Stimulated activated CD4-positive, alpha-beta T cell treated with anti-CD3 and anti-CD28 coated beads, Interleukin-15, amount 100 ng/mL, for 1 hour (primary cell): ENCODE results near the gene FASTK.

Source experiments
- DNase-seq, 2 donors: peaks; one replicate each; pipeline ENCODE4 v3.0.0-alpha.2; 2020; ENCODE audit warnings: low read depth in 1 of 2, low spot score in 1 of 2

FASTK gene

GRCh38 chr7:151118108-151119054 is 37.8 kb upstream of the FASTK start:
- DNase-seq: no peak

- DNase-seq: peak in 1 of 2 donors; percentile 35
Measured at GRCh38 chr7:151117565-151117964, 37.0 kb upstream of the FASTK start.

GRCh38 chr7:151116603-151117440 is 36.2 kb upstream of the FASTK start:
- DNase-seq: no peak

- DNase-seq: no peak
Measured at GRCh38 chr7:151115836-151116418, 35.3 kb upstream of the FASTK start.

DNA sequence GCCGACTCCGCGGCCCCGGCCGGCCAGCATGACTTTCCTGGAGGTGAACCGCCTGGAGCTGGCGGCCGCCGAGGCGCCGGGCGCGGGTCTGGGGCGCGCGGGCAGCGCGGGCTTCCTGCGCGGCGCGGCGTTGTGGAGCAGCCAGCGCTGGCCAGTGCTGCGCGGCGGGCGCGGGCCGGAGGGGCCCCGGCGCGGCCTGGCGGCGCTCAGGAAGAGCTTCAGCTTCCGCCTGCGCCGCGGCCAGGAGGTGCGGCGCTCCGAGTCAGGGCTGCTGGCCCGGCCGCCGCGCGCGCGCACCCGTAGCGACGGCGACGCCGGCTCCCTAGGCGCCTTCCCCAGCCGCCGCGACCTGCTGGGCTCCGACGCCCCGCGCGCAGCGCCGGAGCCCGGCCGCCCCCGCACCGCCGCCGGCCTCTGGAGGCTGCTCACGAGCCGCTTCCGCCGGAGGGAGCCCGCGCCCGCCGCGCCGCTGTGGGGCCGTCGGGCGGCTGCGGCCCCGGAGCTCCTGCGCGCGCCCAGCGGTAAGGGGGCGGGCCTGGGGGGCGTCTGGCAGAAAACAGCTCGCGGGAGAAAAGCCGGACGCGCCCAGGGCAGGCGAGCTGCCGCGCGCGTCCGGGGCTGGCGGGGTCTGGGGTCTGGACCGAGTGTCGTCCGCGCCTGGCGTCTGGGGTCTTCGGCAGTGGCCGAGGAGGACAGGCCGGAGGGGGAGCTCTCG is 34.7 kb upstream of the FASTK start:
- DNase-seq: peak; percentile 12 to 36

- no peak for DNase-seq
Measured at GRCh38 chr7:151114151-151115090, 33.8 kb upstream of the FASTK start.

DNA sequence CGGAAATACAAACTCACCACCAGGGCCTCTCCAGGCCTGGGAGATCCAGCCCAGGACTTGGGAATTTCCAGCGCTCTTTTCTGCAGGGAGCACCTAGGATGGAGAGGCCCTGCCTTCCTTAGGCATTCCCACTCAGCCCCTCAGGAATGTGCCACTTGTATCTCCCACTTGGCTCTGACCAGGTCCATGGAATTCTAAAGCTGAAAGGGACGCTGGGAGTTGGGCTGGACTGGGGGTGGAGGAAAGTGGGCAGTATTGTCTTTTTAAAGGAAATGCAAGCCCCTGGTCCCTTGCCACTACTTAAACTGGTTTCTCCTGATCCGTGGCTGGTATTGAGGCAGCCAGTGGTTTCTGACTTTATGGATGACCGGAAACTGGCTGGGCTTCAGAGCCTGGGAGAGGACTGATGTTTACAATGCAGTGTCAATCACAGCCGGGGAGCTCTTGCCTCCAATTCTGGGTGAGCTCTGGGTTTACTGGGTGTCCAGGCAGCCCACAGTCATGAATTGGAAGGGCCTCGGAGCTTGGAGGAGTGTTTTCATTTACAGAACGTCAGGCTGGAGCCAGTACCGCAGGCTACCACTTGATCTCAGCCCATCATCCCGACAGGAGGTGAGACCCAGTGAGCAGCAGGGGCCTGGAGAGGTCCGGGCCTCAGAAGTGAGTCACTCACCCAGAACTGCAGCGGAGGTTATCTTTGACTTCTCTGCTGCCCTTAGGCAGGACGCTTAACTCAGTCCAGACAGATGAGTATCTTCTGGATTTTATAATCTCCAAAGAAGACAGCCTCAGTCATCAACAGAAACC is 32.9 kb upstream of the FASTK start:
- no peak for DNase-seq

GRCh38 chr7:151110941-151111645 is 30.5 kb upstream of the FASTK start:
- peak; percentile 51 to 55 for DNase-seq

- no peak for DNase-seq
Measured at GRCh38 chr7:151110236-151110940, 29.8 kb upstream of the FASTK start.

- DNase-seq: no peak
Measured at GRCh38 chr7:151109094-151110048, 28.8 kb upstream of the FASTK start.

DNA sequence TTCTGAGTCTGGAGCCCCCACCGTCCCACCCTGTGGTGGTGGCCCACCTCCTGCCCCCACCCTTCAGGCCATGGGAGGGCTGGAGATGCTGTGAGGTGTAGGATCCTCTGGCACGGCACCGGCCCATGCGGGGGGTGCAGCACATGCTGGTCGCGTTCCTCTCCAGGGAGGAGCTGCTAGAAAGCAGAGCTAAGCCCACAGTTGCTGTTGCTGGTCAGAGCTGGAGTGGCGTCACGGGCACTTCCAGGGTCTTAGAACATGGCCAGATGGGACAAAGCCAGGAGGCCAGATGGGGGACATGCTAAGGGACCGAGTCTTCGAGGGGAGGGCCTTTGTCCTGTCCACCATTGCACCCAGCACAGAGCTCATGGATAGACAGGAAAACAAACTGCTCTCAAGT is 27.3 kb upstream of the FASTK start:
- DNase-seq: no peak

GRCh38 chr7:151104411-151105235 is 24.0 kb upstream of the FASTK start:
- DNase-seq: no peak

- no peak for DNase-seq
Measured at GRCh38 chr7:151103973-151104372, 23.4 kb upstream of the FASTK start.

GRCh38 chr7:151102991-151103390 is 22.4 kb upstream of the FASTK start:
- no peak for DNase-seq

DNA sequence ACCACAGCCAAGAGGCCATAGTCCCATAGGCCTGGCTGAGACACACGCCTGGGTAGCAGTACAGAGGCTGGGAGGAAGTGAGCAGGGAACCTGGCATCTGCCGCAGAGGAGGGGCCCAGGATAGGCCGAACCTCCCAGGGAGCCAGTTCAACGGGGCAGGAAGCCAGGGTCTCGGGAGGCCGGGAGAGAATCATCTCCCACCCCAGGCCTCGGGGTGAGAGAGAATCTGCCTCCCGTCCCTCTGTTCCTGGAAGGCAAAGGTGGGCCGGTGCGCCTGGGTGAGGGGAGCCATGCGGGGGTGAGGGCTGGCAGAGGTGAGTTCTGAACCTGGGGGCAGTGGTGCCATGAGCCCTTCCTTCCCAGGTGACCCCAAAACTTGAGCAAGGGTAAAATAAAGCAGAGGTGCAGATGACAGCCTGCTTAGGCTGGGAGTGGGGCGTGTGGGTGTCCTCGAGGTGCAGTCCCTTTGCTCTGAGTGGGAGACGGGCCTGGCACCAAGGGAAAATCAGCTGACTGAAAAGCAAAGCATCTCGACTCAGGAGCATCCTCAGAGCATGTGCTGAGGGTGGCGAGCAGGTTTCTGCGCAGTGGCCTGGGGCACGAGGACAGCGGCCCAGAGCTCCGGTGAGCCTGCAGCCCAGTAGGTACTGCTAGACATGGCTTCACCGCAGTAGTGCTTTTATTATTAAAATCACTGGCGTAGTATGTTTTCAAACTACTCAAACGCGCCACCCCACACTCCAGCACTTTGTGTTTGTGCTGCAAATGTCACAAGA is 21.2 kb upstream of the FASTK start:
- DNase-seq: no peak
